Left lung (tissue), 10 donors: ENCODE data around the gene PPFIA1. TPM values are rescaled to one million over a fixed set of nuclear protein-coding genes. Genes with fewer than 3 reads are reported as not detected.
A peak's percentile ranks its signal among the peaks of the same experiment; 100 is the strongest.
"Not testable (repeated sequence)": the region's sequence is repeated elsewhere in the genome, so short reads cannot be mapped to it uniquely, and the experiment has no call there.

ENCODE experiments used
- ATAC-seq: fragments of 200-7000 bp; cut with Tn5 transposase; one replicate; pipeline ENCODE4 v1.9.1; 2020; ENCODE audit warnings: moderate library complexity
- DNase-seq, 4 donors: peaks; one replicate each; pipeline ENCODE4 v3.0.0-alpha.2; 2013 to 2020
- H3K27ac ChIP-seq, 2 donors: fragments of 200-600 bp; sonication (generic) in 1 of 2; one replicate each; pipeline versions ENCODE4 v1.5.0 to v1.8.0; 2020 to 2021
- H3K27me3 ChIP-seq, 2 donors: fragments of 200-600 bp; sonication (generic) in 1 of 2; one replicate each; pipeline versions ENCODE4 v1.5.0 to v1.8.0; 2020 to 2021
- H3K36me3 ChIP-seq, 2 donors: fragments of 200-600 bp; sonication (generic) in 1 of 2; one replicate each; pipeline versions ENCODE4 v1.5.0 to v1.8.0; 2020 to 2021
- H3K4me1 ChIP-seq, 2 donors: fragments of 200-600 bp; one replicate each; pipeline ENCODE4 v1.8.0; 2021
- H3K4me3 ChIP-seq, 2 donors: fragments of 200-600 bp; sonication (generic) in 1 of 2; one replicate each; pipeline versions ENCODE4 v1.5.0 to v1.8.0; 2020 to 2021; ENCODE audit warnings: mild to moderate bottlenecking in 1 of 2
- H3K9me3 ChIP-seq, 2 donors: fragments of 200-600 bp; sonication (generic) in 1 of 2; one replicate each; pipeline versions ENCODE4 v1.5.0 to v1.8.0; 2020 to 2021
- CTCF ChIP-seq, 2 donors: fragments of 200-600 bp; sonication (generic) in 1 of 2; IDR thresholded peaks; one replicate each; pipeline versions ENCODE4 v1.5.0 to v1.8.0; 2021; ENCODE audit warnings: antibody characterized with exemption in 2 of 2
- intact Hi-C, 2 donors: fragments of 100-400 bp; cut with DNase I; formaldehyde crosslinking; loops; one replicate each; pipeline versions ENCODE4 v1.11.2 to v1.14.2; 2022
- polyA plus RNA-seq, 6 donors: library from polyadenylated mRNA; unstranded; fragments of 120-200 nt; gene quantifications; one replicate each; pipeline ENCODE4 v1.2.1, GENCODE V29; 2013; ENCODE audit not compliant: insufficient read length in 6 of 6
- total RNA-seq, 2 donors: library from RNA; stranded (reverse); fragmentation: NEBNext Ultra II Directional; extraction: Animal tissue kit (Norgen Biotek cat#: 25700); gene quantifications; one replicate each; pipeline ENCODE4 v1.2.1, GENCODE V29; 2021
- donor health status: DM: no; HTN: yes; CAD: no.
- donor health status: DM: no; HTN: no; CAD: no.

PPFIA1 gene
- total and polyA plus RNA-seq, 8 donors = 45.9 to 66.0 (median 51.3) TPM

- Histone ChIP-seq H3K9me3 (no peaks in the 10 kb centered on the region), H3K36me3 (peaks cover 0 to 26% of the 10 kb centered on the region in 2 donors), H3K27me3 (peaks cover 0 to 56% of the 10 kb centered on the region in 2 donors), H3K4me3 (no peak overlapping the region), H3K27ac (no peak overlapping the region), H3K4me1 (no peaks in the 10 kb centered on the region)
- ATAC-seq = no peak
- TF ChIP-seq CTCF (IDR thresholded peaks at IDR 0.05) = no peak
- intact Hi-C loops = no loop called here
- no peak for DNase-seq
These were observed 117.1 kb downstream of the PPFIA1 start for GRCh38 chr11:70387564-70387963.

- peaks cover 0 to 73% of the 10 kb centered on the region in 2 donors for H3K27me3 ChIP-seq
- no peak for TF ChIP-seq CTCF (IDR thresholded peaks at IDR 0.05)
- DNase-seq (no peak), ATAC-seq (no peak)
- no peaks in the 10 kb centered on the region for H3K4me1 ChIP-seq
- no peak overlapping the region for H3K4me3 ChIP-seq
- H3K36me3 ChIP-seq = peaks cover 0 to 12% of the 10 kb centered on the region in 2 donors
- intact Hi-C loops = no loop called here
- H3K9me3 ChIP-seq = no peaks in the 10 kb centered on the region
- no peak overlapping the region for H3K27ac ChIP-seq
These were observed 118.7 kb downstream of the PPFIA1 start for GRCh38 chr11:70389201-70389600.

- ATAC-seq, H3K36me3 ChIP-seq, H3K4me1 ChIP-seq, DNase-seq, H3K27ac ChIP-seq, H3K9me3 ChIP-seq, H3K4me3 ChIP-seq: not testable (repeated sequence)
- intact Hi-C loops = loop anchor here in 1 of 2 donors (10.0 kb wide), 1 partner anchor 116 kb away; the partner anchor contains the start of gene PPFIA1
- peaks cover 0 to 90% of the 10 kb centered on the region in 2 donors for H3K27me3 ChIP-seq
These were observed 120.4 kb downstream of the PPFIA1 start for GRCh38 chr11:70390882-70391281.

GRCh38 chr11:70394211-70394950, 123.9 kb downstream of the PPFIA1 start:
- H3K9me3 ChIP-seq = no peaks in the 10 kb centered on the region
- intact Hi-C loops = loop anchor here in 1 of 2 donors (10.0 kb wide), 1 partner anchor 120 kb away; the partner anchor contains the start of gene PPFIA1
- TF ChIP-seq CTCF (IDR thresholded peaks at IDR 0.05) = no peak

GRCh38 chr11:70397336-70397982, 127.0 kb downstream of the PPFIA1 start:
- Histone ChIP-seq H3K27me3 (peaks cover 0 to 92% of the 10 kb centered on the region in 2 donors), H3K9me3 (no peaks in the 10 kb centered on the region), H3K4me3 (peak overlapping the region; percentile 68 to 81), H3K27ac (peak overlapping the region; percentile 81 to 82), H3K36me3 (no peaks in the 10 kb centered on the region), H3K4me1 (peaks cover 13 to 44% of the 10 kb centered on the region in 2 donors)
- ATAC-seq = peak; percentile 6
- TF ChIP-seq CTCF (IDR thresholded peaks at IDR 0.05) = no peak
- no peak for DNase-seq
- intact Hi-C loops = loop anchor here in 1 of 2 donors (10.0 kb wide), 1 partner anchor 123 kb away; the partner anchor contains the start of gene PPFIA1

More at GRCh38 chr11:70394211-70394950, 123.9 kb downstream of the PPFIA1 start:
- Histone ChIP-seq H3K27me3 (peaks cover 0 to 92% of the 10 kb centered on the region in 2 donors), H3K36me3 (no peaks in the 10 kb centered on the region), H3K4me1 (peaks cover 6 to 15% of the 10 kb centered on the region in 2 donors), H3K4me3 (no peak overlapping the region), H3K27ac (no peak overlapping the region)
- ATAC-seq = no peak
- DNase-seq = no peak
